Posterior vena cava (tissue), 2 donors: Measurements from ENCODE around the gene MICAL3. TPM values are rescaled to one million over a fixed set of nuclear protein-coding genes. Genes with fewer than 3 reads are reported as not detected.

Source experiments
- DNase-seq: peaks from one replicate; pipeline ENCODE4 v3.0.0-alpha.2; 2020; ENCODE audit warnings: low spot score
- intact Hi-C, 2 donors: fragments of 100-400 bp; cut with DNase I; formaldehyde crosslinking; loops; one replicate each; pipeline versions ENCODE4 v1.14.1 to v1.14.2; 2022 to 2023
- total RNA-seq, 2 donors: library from RNA; stranded (reverse); fragmentation: NEBNext Ultra II Directional; extraction: Animal tissue kit (Norgen Biotek cat#: 25700); gene quantifications; one replicate each; pipeline ENCODE4 v1.2.1, GENCODE V29; 2021
- donor health status: DM: yes; HTN: yes; CAD: no.
- donor health status: DM: yes; HTN: yes; CAD: no.

MICAL3 gene
- total RNA-seq, 2 donors from 2014 or later: 106 to 114 TPM

DNA sequence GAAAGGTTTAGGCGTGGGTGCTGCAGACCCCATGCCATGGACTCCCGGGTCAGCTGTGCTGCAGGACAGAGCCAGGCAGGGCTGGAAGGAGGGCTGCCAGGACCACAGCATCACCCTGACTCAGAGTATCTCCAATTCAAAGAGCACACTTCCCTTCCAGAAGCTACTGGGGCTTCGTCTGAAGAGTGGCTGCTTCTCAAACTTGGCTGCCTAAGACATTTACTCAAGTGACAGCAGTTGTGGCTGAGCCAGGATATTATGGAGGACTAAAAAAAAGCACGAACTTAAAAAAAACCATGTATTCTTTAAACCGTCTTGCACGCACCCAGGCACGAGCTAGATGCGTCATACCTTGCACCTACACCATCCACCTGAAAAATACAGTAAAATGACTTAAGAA is 237.1 kb downstream of the MICAL3 start:
- DNase-seq: no peak
- intact Hi-C loops: no loop called here

GRCh38 chr22:17786435-17787161 is 237.8 kb downstream of the MICAL3 start:
- intact Hi-C loops: no loop called here

GRCh38 chr22:17785185-17786184 is 238.9 kb downstream of the MICAL3 start:
- intact Hi-C loops: no loop called here
- no peak for DNase-seq

More at GRCh38 chr22:17786435-17787161, 237.8 kb downstream of the MICAL3 start:
- DNase-seq: no peak

- intact Hi-C loops: no loop called here
- DNase-seq: no peak
Measured at GRCh38 chr22:17784776-17785175, 239.6 kb downstream of the MICAL3 start.

DNA sequence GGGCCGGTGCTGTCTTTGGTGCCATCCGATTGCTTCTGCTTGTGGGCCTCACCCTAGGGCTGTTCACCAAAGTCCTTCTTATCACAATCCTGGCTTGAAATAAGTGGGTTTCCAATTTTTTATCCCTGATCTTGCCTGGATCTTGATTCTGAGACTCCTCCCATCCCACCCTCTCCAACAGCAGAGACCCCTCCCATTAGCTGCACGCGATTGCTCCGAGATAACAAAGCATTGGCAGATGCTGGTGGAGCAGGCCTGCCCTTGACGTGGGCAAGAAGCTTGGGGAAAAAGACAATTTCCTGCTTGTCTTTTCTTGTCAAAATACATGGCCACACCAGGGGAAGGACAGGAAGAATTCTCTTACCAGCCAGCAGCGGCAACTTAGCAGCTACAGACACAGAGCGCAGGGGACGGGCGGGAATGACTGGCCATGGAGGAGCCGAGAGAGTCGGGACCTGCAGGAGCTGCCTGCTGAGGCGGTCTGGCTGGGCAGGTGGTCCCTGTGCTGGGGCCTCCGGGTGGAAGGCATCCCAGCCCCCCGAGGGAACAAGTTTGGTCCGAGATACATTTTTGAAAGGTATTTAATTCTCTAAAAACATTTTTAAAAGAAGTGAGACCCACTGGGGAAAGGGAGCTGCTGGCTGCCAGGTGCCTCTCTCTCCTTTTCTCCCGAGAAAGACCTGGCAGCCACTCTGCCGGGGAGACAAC is 240.4 kb downstream of the MICAL3 start:
- intact Hi-C loops: no loop called here

GRCh38 chr22:17783312-17783711 is 241.0 kb downstream of the MICAL3 start:
- DNase-seq: no peak
- intact Hi-C loops: no loop called here

More for the DNA sequence above, 240.4 kb downstream of the MICAL3 start:
- DNase-seq: no peak

GRCh38 chr22:17782621-17783020 is 241.7 kb downstream of the MICAL3 start:
- DNase-seq: no peak
- intact Hi-C loops: no loop called here

GRCh38 chr22:17782158-17782557 is 242.2 kb downstream of the MICAL3 start:
- DNase-seq: no peak
- intact Hi-C loops: no loop called here

GRCh38 chr22:17781319-17782031 is 242.9 kb downstream of the MICAL3 start:
- intact Hi-C loops: no loop called here
- no peak for DNase-seq

- intact Hi-C loops: no loop called here
- no peak for DNase-seq
Measured at GRCh38 chr22:17780741-17781318, 243.5 kb downstream of the MICAL3 start.

- intact Hi-C loops: no loop called here
- no peak for DNase-seq
Measured at GRCh38 chr22:17780116-17780740, 244.1 kb downstream of the MICAL3 start.

- DNase-seq: no peak
- intact Hi-C loops: no loop called here
Measured at GRCh38 chr22:17779286-17780115, 244.9 kb downstream of the MICAL3 start.

DNA sequence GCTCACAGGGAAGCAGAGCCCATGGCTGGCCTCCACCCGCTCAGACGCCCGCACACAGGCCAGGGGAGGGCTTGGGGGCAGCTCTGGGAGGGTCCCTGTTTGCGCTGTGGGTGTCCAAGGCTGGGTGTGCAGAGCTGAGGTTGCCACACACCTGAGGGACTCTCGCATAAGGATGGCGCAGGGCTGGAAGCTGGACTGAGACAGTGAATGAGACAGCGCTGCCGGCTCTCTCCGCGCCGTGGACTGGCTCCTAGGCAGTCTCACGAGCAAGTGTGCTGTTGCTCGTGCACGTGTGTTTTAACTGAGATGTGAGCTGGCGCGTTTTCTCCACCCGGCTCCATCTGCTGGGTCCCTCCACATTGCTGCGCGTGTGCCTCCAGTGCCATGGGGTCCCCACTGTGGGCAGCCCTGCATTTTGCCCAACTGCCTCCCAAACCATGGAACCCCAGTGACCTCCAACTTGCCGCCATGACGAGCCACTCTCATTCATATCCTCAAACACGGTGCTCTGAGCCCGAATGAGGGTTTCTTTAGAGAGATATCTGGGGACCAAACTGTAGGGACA is 245.9 kb downstream of the MICAL3 start:
- intact Hi-C loops: no loop called here
- DNase-seq: no peak

GRCh38 chr22:17777717-17778044 is 246.7 kb downstream of the MICAL3 start:
- DNase-seq: no peak
- intact Hi-C loops: no loop called here

GRCh38 chr22:17777005-17777716 is 247.2 kb downstream of the MICAL3 start:
- DNase-seq: no peak
- intact Hi-C loops: no loop called here

- intact Hi-C loops: no loop called here
Measured at GRCh38 chr22:17775781-17776465, 248.4 kb downstream of the MICAL3 start.

More at GRCh38 chr22:17775781-17776465, 248.4 kb downstream of the MICAL3 start:
- no peak for DNase-seq
